Upper lobe of left lung (tissue), 6 donors: ENCODE data around the gene MOV10L1. TPM values are rescaled to one million over a fixed set of nuclear protein-coding genes. Genes with fewer than 3 reads are reported as not detected.

ENCODE experiments used
- ATAC-seq, 2 donors: fragments of 200-7000 bp; cut with Tn5 transposase; one replicate each; pipeline ENCODE4 v1.9.1; 2022; ENCODE audit warnings: mild to moderate bottlenecking in 2 of 2, moderate library complexity in 2 of 2; ENCODE audit not compliant: low FRiP score in 2 of 2
- DNase-seq, 2 donors: peaks; one replicate each; pipeline ENCODE4 v3.0.0-alpha.2; 2019 to 2020
- H3K27ac ChIP-seq, 4 donors: fragments of 200-600 bp; sonication (generic); one replicate each; pipeline ENCODE4 v1.5.1; 2016 to 2019
- H3K27me3 ChIP-seq, 4 donors: fragments of 200-600 bp; sonication (generic); one replicate each; pipeline ENCODE4 v1.5.1; 2017 to 2019
- H3K36me3 ChIP-seq, 4 donors: fragments of 200-600 bp; sonication (generic); one replicate each; pipeline ENCODE4 v1.5.1; 2016 to 2019
- H3K4me1 ChIP-seq, 4 donors: fragments of 200-600 bp; sonication (generic); one replicate each; pipeline ENCODE4 v1.5.1; 2018 to 2019
- H3K4me3 ChIP-seq, 4 donors: fragments of 200-600 bp; sonication (generic); one replicate each; pipeline ENCODE4 v1.5.1; 2017 to 2019; ENCODE audit warnings: mild to moderate bottlenecking in 2 of 4, moderate library complexity in 1 of 4
- H3K9me3 ChIP-seq, 4 donors: fragments of 200-600 bp; sonication (generic); one replicate each; pipeline ENCODE4 v1.5.1; 2018 to 2019
- CTCF ChIP-seq, 6 experiments: fragments of 450-650 bp in 4 of 6; fragments of 200-600 bp in 2 of 6; sonication (generic) in 2 of 6; IDR thresholded peaks; one replicate each; pipeline ENCODE4 v1.5.1; 2016 to 2019; ENCODE audit warnings: antibody characterized with exemption in 6 of 6
- EP300 ChIP-seq, 4 donors: sonication (generic); formaldehyde crosslinking; IDR thresholded peaks; one replicate each; pipeline ENCODE4 v1.5.1; 2017; ENCODE audit warnings: antibody characterized with exemption in 4 of 4, control low read depth in 2 of 4
- POLR2A ChIP-seq, 4 donors: fragments of 450-650 bp; IDR thresholded peaks; one replicate each; pipeline ENCODE4 v1.5.1; 2016 to 2017; ENCODE audit warnings: antibody characterized with exemption in 4 of 4, mild to moderate bottlenecking in 2 of 4
- POLR2AphosphoS5 ChIP-seq, 2 donors: sonication (generic); formaldehyde crosslinking; IDR thresholded peaks; one replicate each; pipeline ENCODE4 v1.5.1; 2017; ENCODE audit warnings: antibody characterized with exemption in 2 of 2
- WGBS, 2 donors: methylation state at CpG; one replicate each; pipeline ENCODE4 v1.1.5; 2017 to 2018; 5-methylcytosine and 5-hydroxymethylcytosine counted together
- total RNA-seq, 6 donors: library from RNA; depleted of rRNA in 4 of 6; stranded (reverse); fragments of >200 nt in 4 of 6; gene quantifications; one replicate each; pipeline versions ENCODE4 v1.1.0 to v1.2.1, GENCODE V29; 2016 to 2021
- donor health status: DM: no; HTN: no; CAD: no; lungs with moderate emphysema.
- donor health status: DM: no; HTN: yes; CAD: no; lungs with severe emphysema.

The MOV10L1 gene
- total RNA-seq, 6 donors from 2014 or later: 0.47 to 3.1 (median 1.8) TPM; not detected in 1

- peaks cover 13 to 48% (median 19%) of the 10 kb centered on the region in 4 donors for H3K4me1 ChIP-seq
- peaks cover 7 to 69% (median 56%) of the 10 kb centered on the region in 4 donors for H3K36me3 ChIP-seq
- no peaks in the 10 kb centered on the region for H3K27me3 ChIP-seq
- peak in 1 of 2 donors; percentile 66 for DNase-seq
- WGBS, 2 donors: 85 to 92% methylated on average over 12 to 22 of the region's 22 CpGs
- no peak overlapping the region for H3K27ac ChIP-seq
- no peak for TF ChIP-seq POLR2AphosphoS5 (IDR thresholded peaks at IDR 0.05)
- TF ChIP-seq POLR2A (IDR thresholded peaks at IDR 0.05): no peak
- no peak for TF ChIP-seq CTCF (IDR thresholded peaks at IDR 0.05)
- no peak for TF ChIP-seq EP300 (IDR thresholded peaks at IDR 0.05)
- no peaks in the 10 kb centered on the region for H3K9me3 ChIP-seq
- no peak overlapping the region for H3K4me3 ChIP-seq
- no peak for ATAC-seq
Observed at GRCh38 chr22:50208430-50208938, 118.7 kb downstream of the MOV10L1 start.

DNA sequence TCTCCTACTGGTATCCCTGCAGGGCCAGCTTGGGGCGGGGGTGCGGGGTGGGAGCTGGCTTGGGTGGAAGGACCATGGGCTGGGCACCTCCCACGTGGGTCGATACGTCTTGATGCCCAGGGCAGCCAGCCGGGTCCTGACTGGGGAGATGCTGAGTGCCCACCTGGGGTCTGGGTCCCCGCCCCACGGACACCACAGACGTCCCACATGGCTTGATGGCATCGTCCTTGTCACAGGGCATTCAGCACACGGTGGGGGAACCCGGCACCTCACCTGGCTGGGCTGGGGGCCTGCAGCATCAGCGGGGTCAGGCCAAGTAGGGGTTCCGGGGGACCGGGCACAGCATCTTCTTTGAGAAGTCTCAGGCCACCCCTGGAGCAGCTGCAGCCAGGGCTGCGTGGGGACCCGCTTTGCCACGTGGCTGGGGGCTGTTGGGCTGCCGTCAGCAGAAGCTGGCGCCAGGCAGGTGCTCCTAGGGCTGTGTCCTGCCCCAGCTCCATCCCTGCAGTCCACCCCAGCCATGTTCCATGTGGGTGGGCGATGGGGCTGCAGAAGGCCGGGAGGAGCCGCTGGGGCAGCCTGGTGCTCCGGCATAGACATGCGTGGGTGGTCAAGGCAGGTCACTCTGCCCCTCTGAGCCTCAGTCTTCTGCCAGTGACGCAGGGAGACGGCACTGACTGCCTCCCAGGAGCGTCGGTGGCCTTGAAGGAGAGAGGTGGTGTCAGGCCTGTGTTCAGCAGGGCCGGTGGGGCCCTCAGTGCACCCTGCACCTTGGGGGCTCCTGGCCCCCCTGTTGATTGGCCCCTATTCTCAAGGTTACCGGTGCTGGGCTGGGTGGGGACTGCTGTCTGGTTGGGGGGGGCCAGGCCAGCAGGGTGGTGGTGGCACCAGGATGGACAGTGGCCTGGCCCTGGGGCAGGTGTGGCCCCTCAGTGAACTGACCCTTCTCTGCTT, 119.4 kb downstream of the MOV10L1 start:
- Histone ChIP-seq H3K27ac (no peak overlapping the region), H3K4me1 (peaks cover 13 to 45% (median 19%) of the 10 kb centered on the region in 4 donors), H3K36me3 (peaks cover 7 to 71% (median 60%) of the 10 kb centered on the region in 4 donors), H3K9me3 (no peaks in the 10 kb centered on the region), H3K27me3 (no peaks in the 10 kb centered on the region), H3K4me3 (no peak overlapping the region)
- ATAC-seq (no peak), DNase-seq (peak in 1 of 2 donors; percentile 75)
- WGBS, 2 donors: 90 to 91% methylated on average over 9 to 29 of the region's 31 CpGs
- TF ChIP-seq CTCF (IDR thresholded peaks at IDR 0.05) (no peak), EP300 (IDR thresholded peaks at IDR 0.05) (no peak), POLR2AphosphoS5 (IDR thresholded peaks at IDR 0.05) (no peak), POLR2A (IDR thresholded peaks at IDR 0.05) (no peak)

GRCh38 chr22:50209893-50210292, 120.1 kb downstream of the MOV10L1 start:
- H3K4me3 ChIP-seq: no peak overlapping the region
- peak; percentile 68 to 87 for DNase-seq
- H3K36me3 ChIP-seq: peaks cover 8 to 78% (median 67%) of the 10 kb centered on the region in 4 donors
- H3K27ac ChIP-seq: no peak overlapping the region
- peak; percentile 48 to 77 for ATAC-seq
- WGBS, 2 donors: 44 to 58% methylated on average over 11 to 20 of the region's 20 CpGs
- TF ChIP-seq EP300 (IDR thresholded peaks at IDR 0.05): no peak
- no peak for TF ChIP-seq POLR2A (IDR thresholded peaks at IDR 0.05)
- no peak for TF ChIP-seq POLR2AphosphoS5 (IDR thresholded peaks at IDR 0.05)
- peak; percentile 78 to 88 (median 84) for TF ChIP-seq CTCF (IDR thresholded peaks at IDR 0.05)
- no peaks in the 10 kb centered on the region for H3K9me3 ChIP-seq
- no peaks in the 10 kb centered on the region for H3K27me3 ChIP-seq
- H3K4me1 ChIP-seq: peaks cover 13 to 39% (median 19%) of the 10 kb centered on the region in 4 donors

DNA sequence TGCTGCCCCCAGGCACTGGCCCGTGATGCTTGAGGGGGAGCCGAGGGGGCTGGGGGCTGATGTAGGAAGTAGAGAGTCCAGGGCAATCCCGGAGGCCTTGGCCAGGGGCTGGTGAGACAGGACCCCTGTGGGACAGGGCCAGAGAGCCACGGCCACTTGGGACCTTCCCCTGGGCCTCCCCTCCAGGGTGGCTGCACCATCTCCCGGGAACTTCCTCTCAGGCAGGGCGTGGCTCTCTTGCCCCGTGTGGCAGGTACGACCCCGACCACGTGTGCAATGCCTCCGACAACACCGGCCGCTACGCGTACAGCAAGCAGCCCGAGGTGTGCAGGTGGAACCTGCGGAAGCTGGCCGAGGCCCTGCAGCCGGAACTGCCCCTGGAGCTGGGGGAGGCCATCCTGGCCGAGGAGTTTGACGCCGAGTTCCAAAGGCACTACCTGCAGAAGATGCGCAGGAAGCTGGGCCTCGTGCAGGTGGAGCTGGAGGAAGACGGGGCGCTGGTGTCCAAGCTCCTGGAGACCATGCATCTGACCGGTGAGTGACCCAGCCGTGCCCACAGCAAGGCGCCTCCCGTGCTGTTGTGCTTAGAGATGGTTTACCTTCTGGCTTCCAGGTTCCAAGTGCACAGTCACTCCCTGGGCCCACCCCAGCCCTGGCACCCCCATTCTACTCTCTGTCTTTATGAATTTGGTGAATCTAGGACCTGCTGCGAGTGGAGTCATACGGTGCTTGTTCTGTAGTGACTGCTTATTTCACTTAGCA, 120.8 kb downstream of the MOV10L1 start:
- Histone ChIP-seq H3K27me3 (no peaks in the 10 kb centered on the region), H3K4me1 (peaks cover 13 to 32% (median 19%) of the 10 kb centered on the region in 4 donors), H3K9me3 (no peaks in the 10 kb centered on the region), H3K36me3 (peaks cover 12 to 84% (median 71%) of the 10 kb centered on the region in 4 donors), H3K4me3 (no peak overlapping the region), H3K27ac (no peak overlapping the region)
- no peak for ATAC-seq
- WGBS, 2 donors: 88 to 93% methylated on average over 17 to 30 of the region's 32 CpGs
- TF ChIP-seq CTCF (IDR thresholded peaks at IDR 0.05): no peak
- TF ChIP-seq POLR2A (IDR thresholded peaks at IDR 0.05): no peak
- no peak for TF ChIP-seq EP300 (IDR thresholded peaks at IDR 0.05)
- no peak for TF ChIP-seq POLR2AphosphoS5 (IDR thresholded peaks at IDR 0.05)
- DNase-seq: peak in 1 of 2 donors; percentile 80
